Activated CD4-positive, alpha-beta T cell treated with anti-CD3 and anti-CD28 coated beads for 36 hours (primary cell): ENCODE data around the gene RAI2. TPM values are rescaled to one million over a fixed set of nuclear protein-coding genes. Genes with fewer than 3 reads are reported as not detected.

Experiments used
- total RNA-seq, 2 experiments: library from RNA; stranded (reverse); gene quantifications; one replicate each; pipeline ENCODE4 v1.2.3, GENCODE V29; 2021

The RAI2 gene
- total RNA-seq, 2 experiments from 2014 or later: 0.39 to 0.65 TPM

Other genes starting within 250 kb of the RAI2 start
- 1 to 10 TPM; 7.3 TPM for gene SCML1, start 123.8 kb downstream of the RAI2 start, total RNA-seq